ENCODE measurements around the gene PPP1R1B. TPM values are rescaled to one million over a fixed set of nuclear protein-coding genes. Genes with fewer than 3 reads are reported as not detected.

Gene PPP1R1B
- total and polyA plus RNA-seq, 2 donors (not counting 1 experiment from before 2014, with no cell fraction given) = not detected

DNA sequence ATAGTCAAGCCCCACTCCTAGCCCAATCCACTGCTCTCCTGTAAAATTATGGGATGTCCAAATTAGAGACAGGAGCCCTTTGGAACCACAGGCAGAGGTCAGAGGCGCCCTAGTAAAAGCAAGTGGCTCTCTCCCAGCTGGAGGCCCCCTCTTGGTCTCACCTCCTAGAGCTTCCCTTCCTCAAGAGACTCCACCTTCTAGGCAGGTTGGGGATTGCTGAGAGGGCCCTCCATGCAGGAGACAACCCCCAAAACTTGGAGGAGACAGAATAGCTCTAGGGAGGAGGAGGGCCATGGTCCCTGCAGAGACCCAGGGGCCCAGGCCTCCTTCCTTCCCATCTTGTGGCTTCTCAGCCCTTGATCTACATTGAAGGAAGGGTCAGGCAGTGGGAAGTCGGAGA is 48.5 kb upstream of the PPP1R1B start:
- Histone ChIP-seq H3K27me3 (replicated peaks in 1 of 4; ENCODE audit: control extremely low read depth in 1 of 4, control insufficient read depth in 3 of 4, insufficient read depth in 4 of 4, low read length in 3 of 4) (peaks cover 0 to 11% (median 2%) of the 10 kb centered on the region in 4 experiments), H3K9ac (ENCODE audit: low read length) (no peak overlapping the region), H3K4me3 (ENCODE audit: control extremely low read depth in 1 of 5, extremely low read depth in 1 of 5, insufficient read depth in 1 of 5, low read depth in 2 of 5, low read length in 4 of 5) (no peak overlapping the region), H3K27ac (ENCODE audit: low read length in 2 of 2) (no peak overlapping the region), H3K79me2 (ENCODE audit: control insufficient read depth, insufficient read depth, low read length) (no peaks in the 10 kb centered on the region), H3K4me2 (replicated peaks; ENCODE audit: low read depth, low read length, poor library complexity, severe bottlenecking) (no peak overlapping the region), H2AFZ (ENCODE audit: insufficient read depth, low read depth, low read length, poor library complexity, severe bottlenecking) (no peak overlapping the region), H4K20me1 (ENCODE audit: control insufficient read depth, insufficient read depth, low read length, poor library complexity, severe bottlenecking) (no peaks in the 10 kb centered on the region), H3K4me1 (ENCODE audit: control insufficient read depth in 2 of 2, insufficient read depth in 2 of 2, low read length in 2 of 2) (peaks cover 0 to 7% of the 10 kb centered on the region in 2 donors), H3K36me3 (replicated peaks in 1 of 2; ENCODE audit: control extremely low read depth in 1 of 2, control insufficient read depth in 1 of 2, extremely low read depth in 1 of 2, insufficient read depth in 2 of 2, low read length in 1 of 2) (no peaks in the 10 kb centered on the region), H3K9me3 (ENCODE audit: control extremely low read depth in 1 of 3, control insufficient read depth in 2 of 3, insufficient read depth in 1 of 3, low read length in 2 of 3) (peaks cover 0 to 7% (median 0%) of the 10 kb centered on the region in 3 donors)
- ATAC-seq (ENCODE audit: low read depth) = no peak
- ChIA-PET CTCF (interaction anchor here (1.1 to 1.8 kb wide), 3 partner anchors 31 to 45 kb away, joined by 3 to 6 read pairs (median 5); no protein-coding TSS in a partner anchor), POLR2A (no interaction called here)
- H3K4me3 Mint-ChIP-seq = no peak overlapping the region
- intact Hi-C loops (cut with micrococcal nuclease) = no loop called here
- DNase-seq = no peak
- peaks cover 21% of the 10 kb centered on the region for H3K27me3 Mint-ChIP-seq
- TF ChIP-seq EZH2 (IDR thresholded peaks at IDR 0.05; ENCODE audit: borderline replicate concordance, insufficient read depth, low read depth, low read length, poor library complexity, severe bottlenecking) = no peak
- TF ChIP-seq, protein P1, sequence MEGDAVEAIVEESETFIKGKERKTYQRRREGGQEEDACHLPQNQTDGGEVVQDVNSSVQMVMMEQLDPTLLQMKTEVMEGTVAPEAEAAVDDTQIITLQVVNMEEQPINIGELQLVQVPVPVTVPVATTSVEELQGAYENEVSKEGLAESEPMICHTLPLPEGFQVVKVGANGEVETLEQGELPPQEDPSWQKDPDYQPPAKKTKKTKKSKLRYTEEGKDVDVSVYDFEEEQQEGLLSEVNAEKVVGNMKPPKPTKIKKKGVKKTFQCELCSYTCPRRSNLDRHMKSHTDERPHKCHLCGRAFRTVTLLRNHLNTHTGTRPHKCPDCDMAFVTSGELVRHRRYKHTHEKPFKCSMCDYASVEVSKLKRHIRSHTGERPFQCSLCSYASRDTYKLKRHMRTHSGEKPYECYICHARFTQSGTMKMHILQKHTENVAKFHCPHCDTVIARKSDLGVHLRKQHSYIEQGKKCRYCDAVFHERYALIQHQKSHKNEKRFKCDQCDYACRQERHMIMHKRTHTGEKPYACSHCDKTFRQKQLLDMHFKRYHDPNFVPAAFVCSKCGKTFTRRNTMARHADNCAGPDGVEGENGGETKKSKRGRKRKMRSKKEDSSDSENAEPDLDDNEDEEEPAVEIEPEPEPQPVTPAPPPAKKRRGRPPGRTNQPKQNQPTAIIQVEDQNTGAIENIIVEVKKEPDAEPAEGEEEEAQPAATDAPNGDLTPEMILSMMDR (IDR thresholded peaks at IDR 0.05) = no peak
- H3K9me3 Mint-ChIP-seq (ENCODE audit: insufficient read depth) = no peaks in the 10 kb centered on the region
- WGBS (ENCODE audit: insufficient coverage) = no CpG with 5 or more reads among the region's 2 CpGs
- H3K27ac Mint-ChIP-seq = no peak overlapping the region
- H3K4me1 Mint-ChIP-seq = peaks cover 4% of the 10 kb centered on the region

DNA sequence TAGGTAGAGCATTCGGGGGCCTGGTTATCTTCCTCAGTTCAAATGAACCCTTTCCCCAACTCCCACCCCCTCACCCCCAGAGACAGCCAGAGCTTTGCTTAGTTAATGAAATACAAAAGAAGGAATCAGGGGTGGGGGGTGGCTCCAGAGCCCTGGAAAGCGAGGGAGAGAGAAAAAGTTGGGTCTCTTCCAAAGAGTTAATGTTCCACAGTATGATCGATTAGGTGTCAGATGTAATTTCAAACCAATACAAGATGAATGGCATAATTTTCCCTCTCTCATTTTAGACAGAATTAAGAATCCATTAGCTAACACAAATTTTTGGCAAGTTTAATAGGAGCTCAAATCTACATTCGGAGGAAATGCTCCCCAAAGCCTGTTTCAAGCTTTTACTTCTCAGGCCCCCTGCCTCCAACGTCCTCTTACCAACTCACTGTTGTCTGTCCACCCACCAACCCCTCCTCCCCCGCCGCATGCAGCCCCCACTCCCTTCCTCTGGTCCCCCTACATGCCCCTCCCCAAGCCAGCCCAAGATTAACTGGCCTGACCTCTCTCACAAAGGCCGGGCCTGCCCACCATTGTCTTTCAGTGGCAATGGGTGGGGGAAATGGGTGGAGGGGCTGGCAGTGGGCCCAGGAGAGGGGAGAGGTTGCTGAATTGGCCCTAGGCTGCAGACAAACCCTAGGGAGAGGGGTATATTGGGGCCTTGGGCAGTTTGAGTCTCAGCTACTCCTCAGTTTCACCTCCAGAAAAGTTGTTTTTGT is 47.3 kb upstream of the PPP1R1B start:
- DNase-seq = no peak
- Histone ChIP-seq H3K27me3 (replicated peaks in 1 of 4; ENCODE audit: control extremely low read depth in 1 of 4, control insufficient read depth in 3 of 4, insufficient read depth in 4 of 4, low read length in 3 of 4) (peaks cover 0 to 4% (median 0%) of the 10 kb centered on the region in 4 experiments), H3K79me2 (ENCODE audit: control insufficient read depth, insufficient read depth, low read length) (no peaks in the 10 kb centered on the region), H3K9me3 (ENCODE audit: control extremely low read depth in 1 of 3, control insufficient read depth in 2 of 3, insufficient read depth in 1 of 3, low read length in 2 of 3) (no peaks in the 10 kb centered on the region), H3K27ac (ENCODE audit: low read length in 2 of 2) (no peak overlapping the region), H3K9ac (ENCODE audit: low read length) (no peak overlapping the region), H3K4me1 (ENCODE audit: control insufficient read depth in 2 of 2, insufficient read depth in 2 of 2, low read length in 2 of 2) (no peaks in the 10 kb centered on the region), H3K4me3 (ENCODE audit: control extremely low read depth in 1 of 5, extremely low read depth in 1 of 5, insufficient read depth in 1 of 5, low read depth in 2 of 5, low read length in 4 of 5) (no peak overlapping the region), H2AFZ (ENCODE audit: insufficient read depth, low read depth, low read length, poor library complexity, severe bottlenecking) (no peak overlapping the region), H3K4me2 (replicated peaks; ENCODE audit: low read depth, low read length, poor library complexity, severe bottlenecking) (no peak overlapping the region), H4K20me1 (ENCODE audit: control insufficient read depth, insufficient read depth, low read length, poor library complexity, severe bottlenecking) (no peaks in the 10 kb centered on the region), H3K36me3 (replicated peaks in 1 of 2; ENCODE audit: control extremely low read depth in 1 of 2, control insufficient read depth in 1 of 2, extremely low read depth in 1 of 2, insufficient read depth in 2 of 2, low read length in 1 of 2) (no peaks in the 10 kb centered on the region)
- CTCF ChIA-PET = interaction anchor here (0.7 to 1.0 kb wide), 2 partner anchors 24 to 42 kb away, joined by 3 to 5 read pairs; no protein-coding TSS in a partner anchor
- Mint-ChIP-seq H3K9me3 (ENCODE audit: insufficient read depth) (no peaks in the 10 kb centered on the region), H3K27me3 (peaks cover 17% of the 10 kb centered on the region), H3K4me1 (no peaks in the 10 kb centered on the region), H3K4me3 (no peak overlapping the region), H3K27ac (no peak overlapping the region)
- no peak for ATAC-seq (ENCODE audit: low read depth)
- TF ChIP-seq, protein P1 (IDR thresholded peaks at IDR 0.05) = no peak
- TF ChIP-seq EZH2 (IDR thresholded peaks at IDR 0.05; ENCODE audit: borderline replicate concordance, insufficient read depth, low read depth, low read length, poor library complexity, severe bottlenecking) = no peak
- POLR2A ChIA-PET = no interaction called here
- 80% methylated on average over 2 of the region's 8 CpGs for WGBS (ENCODE audit: insufficient coverage)
- intact Hi-C loops (cut with micrococcal nuclease) = no loop called here

All from B cell (primary cell).